ENCODE data around the gene CD34. TPM values are rescaled to one million over a fixed set of nuclear protein-coding genes. Genes with fewer than 3 reads are reported as not detected.
A peak's percentile ranks its signal among the peaks of the same experiment; 100 is the strongest.

CD34 gene
- total RNA-seq, 1 experiment from 2014 or later = 0.11 TPM

- no peaks in the 10 kb centered on the region for H3K27me3 ChIP-seq (replicated peaks)
- no peak overlapping the region for H3K4me3 ChIP-seq
- H3K9me3 ChIP-seq (replicated peaks) = no peaks in the 10 kb centered on the region
- no peak overlapping the region for H3K27ac ChIP-seq
- peaks cover 14% of the 10 kb centered on the region for H3K36me3 ChIP-seq
- DNase-seq (ENCODE audit: low read depth in 1 of 2, low spot score in 2 of 2) = no peak
- H3K4me1 ChIP-seq (replicated peaks) = peaks cover 15% of the 10 kb centered on the region
These were observed 40.5 kb downstream of the CD34 start for GRCh38 chr1:207870306-207871031.

DNA sequence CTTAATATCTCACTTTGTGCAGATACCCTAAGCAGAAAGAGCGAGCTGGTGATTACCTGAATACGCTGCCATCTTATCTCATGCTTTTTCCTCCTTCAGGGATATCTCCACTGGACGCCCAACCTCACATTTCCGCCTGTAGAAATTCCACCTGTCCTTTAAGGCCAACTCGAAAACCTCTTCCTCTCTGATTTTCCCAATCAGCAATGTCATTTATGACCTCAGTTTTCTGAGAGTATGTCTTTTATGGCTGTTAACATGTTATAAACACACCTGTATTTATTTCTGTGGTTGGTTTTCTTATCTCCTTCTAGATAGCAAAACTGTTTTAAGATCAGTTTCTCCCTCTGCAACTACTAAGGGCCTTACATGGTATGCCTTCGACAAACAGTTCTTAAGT lies 41.1 kb downstream of the CD34 start:
- H3K9me3 ChIP-seq (replicated peaks) = no peaks in the 10 kb centered on the region
- no peaks in the 10 kb centered on the region for H3K27me3 ChIP-seq (replicated peaks)
- no peak overlapping the region for H3K27ac ChIP-seq
- no peak for DNase-seq (ENCODE audit: low read depth in 1 of 2, low spot score in 2 of 2)
- H3K4me1 ChIP-seq (replicated peaks) = peaks cover 15% of the 10 kb centered on the region
- H3K36me3 ChIP-seq = peaks cover 14% of the 10 kb centered on the region
- H3K4me3 ChIP-seq = no peak overlapping the region

GRCh38 chr1:207868774-207869721 lies 41.9 kb downstream of the CD34 start:
- peak; percentile 68 to 71 for DNase-seq (ENCODE audit: low read depth in 1 of 2, low spot score in 2 of 2)
- Histone ChIP-seq H3K4me3 (peak overlapping the region; percentile 91), H3K27me3 (replicated peaks) (no peaks in the 10 kb centered on the region)

GRCh38 chr1:207868251-207868773 lies 42.6 kb downstream of the CD34 start:
- H3K36me3 ChIP-seq = peaks cover 14% of the 10 kb centered on the region
- H3K27me3 ChIP-seq (replicated peaks) = no peaks in the 10 kb centered on the region
- H3K4me3 ChIP-seq = peak overlapping the region; percentile 91
- H3K27ac ChIP-seq = peak overlapping the region; percentile 45; the same call in 1 of the 2 replicates
- peak in 1 of 2 experiments; percentile 26 for DNase-seq (ENCODE audit: low read depth in 1 of 2, low spot score in 2 of 2)
- no peaks in the 10 kb centered on the region for H3K9me3 ChIP-seq (replicated peaks)
- peaks cover 15% of the 10 kb centered on the region for H3K4me1 ChIP-seq (replicated peaks)

More at GRCh38 chr1:207868774-207869721, 41.9 kb downstream of the CD34 start:
- Histone ChIP-seq H3K4me1 (replicated peaks) (peaks cover 15% of the 10 kb centered on the region), H3K9me3 (replicated peaks) (no peaks in the 10 kb centered on the region), H3K27ac (peak overlapping the region; percentile 45), H3K36me3 (peaks cover 14% of the 10 kb centered on the region)

DNA sequence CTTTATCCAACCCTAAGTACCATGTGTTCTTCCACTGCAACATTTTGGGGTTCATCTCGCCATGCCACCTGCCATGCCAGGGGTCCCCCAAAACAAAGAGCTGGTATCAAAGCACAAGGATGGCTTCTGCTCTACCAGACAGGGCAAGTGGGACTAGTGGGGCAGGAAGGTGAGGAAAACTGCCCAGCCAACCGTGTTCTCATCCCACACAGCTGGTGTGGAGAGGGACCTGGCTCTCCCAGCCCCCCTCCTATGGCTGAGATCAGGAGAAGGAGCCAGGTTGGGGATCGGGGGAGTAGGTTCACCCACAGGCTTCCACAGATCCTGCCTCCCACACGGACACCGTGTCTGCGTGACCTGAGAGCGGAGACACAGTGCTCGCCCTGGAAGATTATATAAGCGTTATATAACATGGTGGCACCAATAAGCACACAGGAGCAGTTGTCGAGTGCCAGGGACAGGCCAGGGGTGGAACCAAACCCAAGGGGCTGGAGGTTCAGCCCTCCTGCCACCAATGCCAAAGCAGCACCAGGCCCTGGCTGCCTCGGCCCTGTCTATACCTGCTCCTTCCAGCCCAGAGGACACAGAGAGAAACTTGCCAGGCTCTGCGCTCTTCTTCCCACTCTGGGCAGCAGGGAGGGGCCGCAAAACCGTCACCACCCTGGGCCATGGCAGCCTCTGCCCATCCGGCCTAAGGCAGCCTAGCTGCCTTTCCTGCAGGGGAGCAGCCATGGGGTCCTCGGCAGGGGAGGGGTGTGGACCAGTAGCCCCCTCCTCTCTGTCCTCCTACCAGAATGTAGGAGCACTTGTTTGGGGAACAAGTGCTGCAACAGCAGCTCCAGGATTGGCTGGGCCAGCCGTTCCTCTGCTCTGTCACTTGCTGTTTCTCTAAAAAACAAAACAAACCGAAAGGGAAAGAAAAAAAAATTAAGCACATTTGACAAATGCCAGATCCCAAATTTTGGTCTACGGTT lies 43.5 kb downstream of the CD34 start:
- Histone ChIP-seq H3K36me3 (peaks cover 18% of the 10 kb centered on the region), H3K9me3 (replicated peaks) (no peaks in the 10 kb centered on the region), H3K27me3 (replicated peaks) (no peaks in the 10 kb centered on the region), H3K4me3 (peak overlapping the region; percentile 91), H3K27ac (no peak overlapping the region), H3K4me1 (replicated peaks) (peaks cover 15% of the 10 kb centered on the region)
- DNase-seq (ENCODE audit: low read depth in 1 of 2, low spot score in 2 of 2) = no peak

- Histone ChIP-seq H3K9me3 (replicated peaks) (no peaks in the 10 kb centered on the region), H3K4me3 (no peak overlapping the region), H3K36me3 (peaks cover 18% of the 10 kb centered on the region), H3K27ac (no peak overlapping the region), H3K4me1 (replicated peaks) (peaks cover 15% of the 10 kb centered on the region), H3K27me3 (replicated peaks) (no peaks in the 10 kb centered on the region)
- no peak for DNase-seq (ENCODE audit: low read depth in 1 of 2, low spot score in 2 of 2)
These were observed 44.3 kb downstream of the CD34 start for GRCh38 chr1:207866471-207867135.

- H3K36me3 ChIP-seq = peaks cover 18% of the 10 kb centered on the region
- no peaks in the 10 kb centered on the region for H3K9me3 ChIP-seq (replicated peaks)
- no peak for DNase-seq (ENCODE audit: low read depth in 1 of 2, low spot score in 2 of 2)
- no peak overlapping the region for H3K27ac ChIP-seq
- no peaks in the 10 kb centered on the region for H3K27me3 ChIP-seq (replicated peaks)
- H3K4me3 ChIP-seq = no peak overlapping the region
- peaks cover 9% of the 10 kb centered on the region for H3K4me1 ChIP-seq (replicated peaks)
These were observed 46.9 kb downstream of the CD34 start for GRCh38 chr1:207863893-207864535.

DNA sequence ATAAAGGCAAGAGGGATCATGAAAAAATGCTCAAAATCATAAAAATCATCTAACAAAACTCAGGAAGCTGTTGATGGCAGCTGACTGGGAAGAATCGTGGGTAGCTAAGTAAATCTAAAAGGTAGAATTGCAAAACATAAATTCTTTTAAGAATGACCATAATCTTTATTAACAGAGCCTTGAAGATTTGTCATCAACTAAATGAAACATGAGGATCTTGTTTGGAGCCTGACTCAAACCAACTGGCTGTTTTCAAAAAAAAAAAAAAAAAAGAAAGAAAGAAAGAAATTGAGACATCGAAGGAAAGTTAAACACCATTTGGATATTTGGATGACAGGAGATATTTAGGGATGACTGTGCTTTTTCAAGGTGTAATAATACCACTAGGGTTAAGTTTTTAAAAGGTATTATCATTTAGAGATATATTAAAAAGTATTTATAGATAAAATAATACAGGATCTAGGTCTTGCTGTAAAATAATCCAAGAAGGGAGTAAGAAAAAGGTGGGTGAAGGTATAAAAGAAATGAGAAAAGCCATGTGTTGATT lies 48.6 kb downstream of the CD34 start:
- Histone ChIP-seq H3K4me3 (no peak overlapping the region), H3K27me3 (replicated peaks) (no peaks in the 10 kb centered on the region), H3K27ac (no peak overlapping the region), H3K4me1 (replicated peaks) (no peaks in the 10 kb centered on the region), H3K36me3 (peaks cover 10% of the 10 kb centered on the region), H3K9me3 (replicated peaks) (no peaks in the 10 kb centered on the region)
- no peak for DNase-seq (ENCODE audit: low read depth in 1 of 2, low spot score in 2 of 2)

DNA sequence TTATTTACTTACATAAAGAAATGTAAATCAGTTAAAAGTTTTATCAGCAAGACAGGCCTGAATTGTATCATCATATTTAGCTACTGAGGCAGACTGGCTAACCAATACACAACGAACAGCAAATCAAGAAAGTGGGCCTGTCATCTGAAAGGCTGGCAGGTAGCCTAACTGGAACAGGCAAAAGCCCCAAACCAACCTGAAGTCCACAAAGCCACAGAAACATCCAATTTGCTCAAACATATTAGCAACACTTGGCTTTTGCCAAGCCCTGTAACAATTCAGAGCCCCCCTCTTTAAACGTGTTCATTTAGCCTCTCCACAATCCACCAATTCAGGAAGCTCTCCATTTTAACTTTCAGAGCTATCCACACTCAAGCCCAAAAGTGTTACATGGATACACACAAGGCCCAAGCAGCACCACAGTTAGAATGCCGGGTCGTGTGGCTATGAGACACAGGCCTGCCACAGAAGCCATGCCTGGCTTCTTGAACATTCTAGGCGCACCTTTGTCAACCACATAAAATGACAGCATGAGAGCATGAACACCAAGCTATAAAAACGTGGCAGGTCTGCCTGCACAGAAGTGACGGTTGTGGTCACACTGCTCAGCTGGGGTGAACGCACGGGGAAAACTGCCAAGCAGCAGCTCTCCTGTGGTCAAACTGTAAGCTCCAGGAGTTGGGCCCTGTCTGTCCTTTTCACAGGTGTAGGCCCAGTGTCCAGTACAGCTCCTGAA lies 49.3 kb downstream of the CD34 start:
- Histone ChIP-seq H3K27me3 (replicated peaks) (no peaks in the 10 kb centered on the region), H3K27ac (no peak overlapping the region), H3K4me3 (no peak overlapping the region), H3K9me3 (replicated peaks) (no peaks in the 10 kb centered on the region), H3K4me1 (replicated peaks) (no peaks in the 10 kb centered on the region), H3K36me3 (peaks cover 6% of the 10 kb centered on the region)
- DNase-seq (ENCODE audit: low read depth in 1 of 2, low spot score in 2 of 2) = no peak

GRCh38 chr1:207860531-207860930 lies 50.4 kb downstream of the CD34 start:
- H3K27ac ChIP-seq = no peak overlapping the region
- no peaks in the 10 kb centered on the region for H3K27me3 ChIP-seq (replicated peaks)
- DNase-seq (ENCODE audit: low read depth in 1 of 2, low spot score in 2 of 2) = no peak
- H3K9me3 ChIP-seq (replicated peaks) = no peaks in the 10 kb centered on the region
- no peak overlapping the region for H3K4me3 ChIP-seq
- peaks cover 3% of the 10 kb centered on the region; the same call in 1 of the 2 replicates for H3K36me3 ChIP-seq
- H3K4me1 ChIP-seq (replicated peaks) = no peaks in the 10 kb centered on the region

GRCh38 chr1:207858806-207859205 lies 52.1 kb downstream of the CD34 start:
- no peaks in the 10 kb centered on the region for H3K9me3 ChIP-seq (replicated peaks)
- no peak overlapping the region for H3K4me3 ChIP-seq
- H3K4me1 ChIP-seq (replicated peaks) = no peaks in the 10 kb centered on the region
- H3K27ac ChIP-seq = no peak overlapping the region
- no peaks in the 10 kb centered on the region for H3K27me3 ChIP-seq (replicated peaks)
- DNase-seq (ENCODE audit: low read depth in 1 of 2, low spot score in 2 of 2) = no peak
- H3K36me3 ChIP-seq = peaks cover 3% of the 10 kb centered on the region; the same call in 1 of the 2 replicates

Data from SJSA1 (cell line).